ENCODE results near the gene MIS18A.

DNA sequence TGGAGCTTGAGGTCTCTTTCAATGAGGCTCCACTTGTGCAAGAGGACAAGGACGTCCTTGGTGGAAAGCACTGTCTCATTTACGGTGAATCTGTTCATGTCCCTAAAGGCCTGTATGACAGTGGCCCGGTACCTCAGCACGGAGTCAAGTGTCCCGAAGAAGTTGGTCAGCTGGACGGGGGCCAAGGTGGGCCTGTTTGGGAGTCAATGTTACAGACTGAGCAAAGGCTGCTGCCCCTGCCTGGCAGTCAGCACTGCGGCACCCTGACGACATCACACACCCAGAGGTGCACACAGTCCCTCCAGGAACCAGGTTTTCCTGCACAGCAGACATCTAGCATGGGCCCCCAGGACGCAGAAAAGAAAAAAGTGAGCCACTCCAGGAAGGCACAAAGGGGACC is 38.9 kb upstream of the MIS18A start:
- TF ChIP-seq EZH2 (IDR thresholded peaks at IDR 0.05; ENCODE audit: insufficient read depth, poor library complexity, severe bottlenecking) (no peak), EZH2phosphoT487 (IDR thresholded peaks at IDR 0.05; ENCODE audit: insufficient read depth, low read depth) (no peak)

All from GM23248 (cell line).